HEK293T (cell line): ENCODE measurements around the gene ADTRP.

Source experiments
- CTCF ChIA-PET: fragments of 350-600 bp; formaldehyde crosslinking; extraction: SDS; loops from one replicate; lab custom pipeline; 2021; ENCODE audit warnings: antibody characterized with exemption, inconsistent platforms; lab: Yijun Ruan, JAX
- POLR2A ChIA-PET: fragments of 350-600 bp; formaldehyde crosslinking; extraction: SDS; loops from one replicate; lab custom pipeline; 2020; ENCODE audit warnings: antibody characterized with exemption, inconsistent platforms; lab: Yijun Ruan, JAX
- DNase-seq: peaks from one replicate; pipeline ENCODE4 v3.0.0; 2012; ENCODE audit warnings: mixed read lengths; ENCODE audit errors: extremely low spot score
- ARNT ChIP-seq: fragments of 450-650 bp; IDR thresholded peaks from 2 replicates; pipeline ENCODE4 v1.6.1; 2017; ENCODE audit warnings: mild to moderate bottlenecking
- BHLHE40 ChIP-seq: fragments of 450-650 bp; IDR thresholded peaks from 2 replicates; pipeline ENCODE4 v1.6.1; 2016; ENCODE audit warnings: mild to moderate bottlenecking, moderate library complexity, borderline replicate concordance
- CTBP1 ChIP-seq: fragments of 450-650 bp; IDR thresholded peaks from 2 replicates; pipeline ENCODE4 v1.6.1; 2016; ENCODE audit warnings: borderline replicate concordance
- ELF4 ChIP-seq: fragments of 450-650 bp; IDR thresholded peaks from 2 replicates; pipeline ENCODE4 v1.6.1; 2017; ENCODE audit warnings: antibody characterized with exemption
- FOXA1 ChIP-seq: fragments of 450-650 bp; IDR thresholded peaks from 2 replicates; pipeline ENCODE4 v1.6.1; 2016; ENCODE audit warnings: mild to moderate bottlenecking
- FOXK2 ChIP-seq: fragments of 450-650 bp; IDR thresholded peaks from 2 replicates; pipeline ENCODE4 v1.6.1; 2016; ENCODE audit warnings: mild to moderate bottlenecking
- FOXM1 ChIP-seq: fragments of 450-650 bp; IDR thresholded peaks from 2 replicates; pipeline ENCODE4 v1.6.1; 2017; ENCODE audit warnings: mild to moderate bottlenecking, borderline replicate concordance
- HDGF ChIP-seq: fragments of 450-650 bp; IDR thresholded peaks from 2 replicates; pipeline ENCODE4 v1.6.1; 2017; ENCODE audit warnings: antibody characterized with exemption, borderline replicate concordance
- L3MBTL2 ChIP-seq: fragments of 450-650 bp; conservative IDR thresholded peaks from 2 replicates; pipeline ENCODE4 v1.6.1; 2016; ENCODE audit warnings: mild to moderate bottlenecking
- LEF1 ChIP-seq: fragments of 450-650 bp; IDR thresholded peaks from 2 replicates; pipeline ENCODE4 v1.6.1; 2017; ENCODE audit warnings: mild to moderate bottlenecking, borderline replicate concordance
- NFRKB ChIP-seq: fragments of 450-650 bp; IDR thresholded peaks from 2 replicates; pipeline ENCODE4 v1.6.1; 2016; ENCODE audit warnings: mild to moderate bottlenecking, moderate library complexity
- PKNOX1 ChIP-seq: fragments of 450-650 bp; IDR thresholded peaks from 2 replicates; pipeline ENCODE4 v1.6.1; 2016
- SP1 ChIP-seq: fragments of 450-650 bp; IDR thresholded peaks from 2 replicates; pipeline ENCODE4 v1.6.1; 2017
- SUZ12 ChIP-seq: fragments of 450-650 bp; IDR thresholded peaks from 2 replicates; pipeline ENCODE4 v1.6.1; 2016; ENCODE audit warnings: mild to moderate bottlenecking
- TARDBP ChIP-seq: fragments of 450-650 bp; IDR thresholded peaks from 2 replicates; pipeline ENCODE4 v1.6.1; 2016
- ZNF384 ChIP-seq: fragments of 450-650 bp; IDR thresholded peaks from 2 replicates; pipeline ENCODE4 v1.6.1; 2016

ADTRP gene

DNA sequence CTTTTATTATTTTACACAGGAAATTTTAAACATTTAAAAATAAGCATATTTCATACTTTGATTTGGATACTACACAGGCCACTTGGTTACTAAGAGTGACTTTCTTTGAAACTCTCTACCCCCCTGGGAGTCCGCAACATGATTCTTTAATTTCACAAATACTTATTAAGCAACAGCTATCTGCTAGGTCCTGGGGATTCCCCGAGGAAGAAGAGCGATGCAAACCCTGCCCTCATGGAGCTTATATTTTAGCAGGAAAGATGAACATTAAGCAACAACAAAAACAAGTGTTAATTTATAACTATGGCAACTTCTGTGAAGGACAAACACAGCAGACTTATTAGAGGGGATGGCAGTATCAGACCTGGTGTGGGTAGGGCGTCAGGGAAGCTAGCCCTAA, 3.9 kb upstream of the ADTRP start:
- TF ChIP-seq ARNT: no peak
- no peak for TF ChIP-seq FOXA1
- no peak for TF ChIP-seq BHLHE40
- TF ChIP-seq LEF1: no peak
- no peak for TF ChIP-seq L3MBTL2
- no peak for TF ChIP-seq ZNF384
- TF ChIP-seq FOXK2: no peak
- TF ChIP-seq HDGF: no peak
- no peak for TF ChIP-seq SUZ12
- no peak for TF ChIP-seq FOXM1
- no peak for TF ChIP-seq NFRKB
- no peak for TF ChIP-seq PKNOX1
- no peak for TF ChIP-seq CTBP1
- TF ChIP-seq SP1: no peak
- no peak for TF ChIP-seq TARDBP
- no peak for TF ChIP-seq ELF4
- ChIA-PET CTCF (no interaction called here), POLR2A (no interaction called here)
- no peak for DNase-seq

- DNase-seq: no peak
- POLR2A ChIA-PET: interaction anchor here (1.3 kb wide), 1 partner anchor 9 kb away, joined by 3 read pairs; no protein-coding TSS in a partner anchor
- TF ChIP-seq TARDBP: no peak
- no peak for TF ChIP-seq SP1
- TF ChIP-seq ZNF384: no peak
- no peak for TF ChIP-seq CTBP1
- no peak for TF ChIP-seq BHLHE40
- no peak for TF ChIP-seq SUZ12
- TF ChIP-seq HDGF: no peak
- TF ChIP-seq FOXA1: no peak
- CTCF ChIA-PET: interaction anchor here (0.6 kb wide), 1 partner anchor 687 kb away, joined by 4 read pairs; the partner anchor contains the start of gene SMIM13
Observed at GRCh38 chr6:11780097-11780428, 1.5 kb upstream of the ADTRP start.

DNA sequence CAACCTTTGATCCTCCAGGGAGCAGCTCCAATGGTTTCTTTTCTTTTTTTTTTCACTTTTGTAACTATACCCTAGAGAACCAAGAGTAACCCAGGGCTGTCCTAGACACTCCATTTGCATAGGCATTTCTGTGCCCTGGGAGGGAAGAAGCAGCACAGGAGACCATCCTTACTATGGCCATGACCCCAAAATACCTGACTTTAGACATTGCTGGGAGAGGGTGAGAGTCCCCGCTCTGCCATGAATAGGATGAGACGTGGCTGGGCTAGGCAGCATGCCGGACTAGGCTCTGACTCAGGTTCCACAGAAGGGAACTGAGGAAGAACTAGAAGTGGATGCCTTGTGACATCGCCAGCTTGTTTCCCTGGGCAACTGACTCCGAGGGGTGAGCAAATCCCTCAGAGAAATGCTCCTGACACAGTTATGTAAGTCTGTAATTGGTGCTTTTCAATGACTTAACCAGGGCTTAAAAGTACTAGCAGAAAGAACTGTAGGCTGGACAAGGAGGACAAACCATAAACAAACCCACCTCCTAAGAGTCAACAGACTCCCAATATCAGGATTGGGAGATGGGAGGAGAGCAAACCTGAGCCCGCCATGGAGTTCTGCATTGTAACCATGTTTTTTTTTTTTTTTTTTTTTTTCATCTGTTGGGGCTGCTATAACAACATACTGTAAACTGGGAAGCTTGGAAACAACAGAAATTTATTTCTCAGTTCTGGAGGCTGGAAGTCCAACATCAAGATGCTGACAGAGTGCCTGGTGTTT, 910 bp upstream of the ADTRP start:
- no peak for TF ChIP-seq PKNOX1
- POLR2A ChIA-PET: interaction anchor here (1.3 kb wide), 1 partner anchor 8 kb away, joined by 3 read pairs; no protein-coding TSS in a partner anchor
- CTCF ChIA-PET: interaction anchor here (0.6 kb wide), 1 partner anchor 686 kb away, joined by 4 read pairs; the partner anchor contains the start of gene SMIM13
- DNase-seq: no peak

- TF ChIP-seq L3MBTL2: no peak
- TF ChIP-seq FOXM1: no peak
- no peak for TF ChIP-seq ARNT
- no peak for TF ChIP-seq FOXA1
- ChIA-PET POLR2A (no interaction called here), CTCF (no interaction called here)
- no peak for DNase-seq
Observed at GRCh38 chr6:11778036-11778435, 567 bp downstream of the ADTRP start.

- TF ChIP-seq FOXM1 (no peak), L3MBTL2 (no peak), SP1 (no peak), NFRKB (no peak), BHLHE40 (no peak), CTBP1 (no peak), HDGF (no peak), PKNOX1 (no peak)
- DNase-seq: no peak
- CTCF ChIA-PET: interaction anchor here (0.6 kb wide), 1 partner anchor 11 kb away, joined by 5 read pairs; no protein-coding TSS in a partner anchor
- POLR2A ChIA-PET: no interaction called here
Observed at GRCh38 chr6:11775791-11776409, 2.7 kb downstream of the ADTRP start.

DNA sequence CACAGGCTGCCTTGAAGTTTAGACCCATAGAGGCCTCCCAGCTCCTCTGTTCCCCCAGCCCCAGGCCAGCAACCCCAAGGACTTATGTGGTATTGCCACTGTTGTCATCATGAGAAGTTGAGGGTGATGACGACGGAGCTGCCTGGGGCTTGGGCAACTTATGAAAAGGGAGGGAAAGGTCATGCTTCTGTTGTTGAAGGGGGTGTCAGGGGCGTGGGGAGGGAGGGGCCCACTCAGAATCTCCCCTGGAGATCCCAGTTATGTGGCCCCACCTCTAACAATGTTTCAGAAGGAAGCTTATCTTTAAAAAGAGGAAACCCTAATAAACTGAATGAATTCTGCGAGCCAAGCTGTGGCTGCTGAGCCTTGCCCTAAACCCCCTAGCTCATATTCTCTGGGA, 4.2 kb downstream of the ADTRP start:
- TF ChIP-seq ELF4: no peak
- TF ChIP-seq HDGF: no peak
- TF ChIP-seq ZNF384: no peak
- no peak for TF ChIP-seq PKNOX1
- no peak for TF ChIP-seq FOXK2
- TF ChIP-seq L3MBTL2: no peak
- TF ChIP-seq LEF1: no peak
- TF ChIP-seq TARDBP: no peak
- TF ChIP-seq NFRKB: no peak
- no peak for TF ChIP-seq FOXA1
- TF ChIP-seq SP1: no peak
- no peak for TF ChIP-seq SUZ12
- no peak for TF ChIP-seq ARNT
- no peak for TF ChIP-seq FOXM1
- TF ChIP-seq BHLHE40: no peak
- no peak for TF ChIP-seq CTBP1
- CTCF ChIA-PET: no interaction called here
- no peak for DNase-seq
- POLR2A ChIA-PET: no interaction called here
